Measurements from ENCODE around the gene ATG9A. TPM values are rescaled to one million over a fixed set of nuclear protein-coding genes. Genes with fewer than 3 reads are reported as not detected.

Gene ATG9A
- total and polyA plus RNA-seq, 9 of the 15 experiments (the other 6 are each of a cell fraction or from before 2014, with no cell fraction given): 0.25 to 65.6 (median 23.4) TPM

DNA sequence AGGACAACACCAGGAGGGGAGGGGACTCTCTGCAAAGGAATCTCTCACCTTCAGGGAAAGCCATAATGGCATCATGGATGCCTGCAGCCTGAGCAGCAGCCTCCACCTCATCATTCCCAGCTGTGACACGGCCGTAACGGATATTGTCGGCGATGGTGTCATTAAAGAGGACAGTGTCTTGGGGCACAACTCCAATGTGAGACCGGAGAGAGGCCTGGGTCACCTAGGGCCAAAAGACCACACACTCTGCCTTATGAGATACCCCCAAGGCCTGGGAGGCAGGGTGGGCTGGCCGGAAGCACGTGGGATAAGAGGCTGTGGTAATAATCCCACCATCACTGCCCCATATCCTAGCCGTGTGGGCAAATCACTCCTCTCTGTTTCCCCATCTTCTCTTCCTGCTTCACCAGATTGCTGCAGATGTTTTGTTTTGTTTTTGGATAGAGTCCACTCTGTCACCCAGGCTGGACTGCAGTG lies 18.5 kb downstream of the ATG9A start (continued):
- TF ChIP-seq CREB3 (tag; conservative IDR thresholded peaks at IDR 0.05; ENCODE audit: low read depth) (no peak), ZNF324 (CRISPR knock-in tag; IDR thresholded peaks at IDR 0.05) (no peak)

DNA sequence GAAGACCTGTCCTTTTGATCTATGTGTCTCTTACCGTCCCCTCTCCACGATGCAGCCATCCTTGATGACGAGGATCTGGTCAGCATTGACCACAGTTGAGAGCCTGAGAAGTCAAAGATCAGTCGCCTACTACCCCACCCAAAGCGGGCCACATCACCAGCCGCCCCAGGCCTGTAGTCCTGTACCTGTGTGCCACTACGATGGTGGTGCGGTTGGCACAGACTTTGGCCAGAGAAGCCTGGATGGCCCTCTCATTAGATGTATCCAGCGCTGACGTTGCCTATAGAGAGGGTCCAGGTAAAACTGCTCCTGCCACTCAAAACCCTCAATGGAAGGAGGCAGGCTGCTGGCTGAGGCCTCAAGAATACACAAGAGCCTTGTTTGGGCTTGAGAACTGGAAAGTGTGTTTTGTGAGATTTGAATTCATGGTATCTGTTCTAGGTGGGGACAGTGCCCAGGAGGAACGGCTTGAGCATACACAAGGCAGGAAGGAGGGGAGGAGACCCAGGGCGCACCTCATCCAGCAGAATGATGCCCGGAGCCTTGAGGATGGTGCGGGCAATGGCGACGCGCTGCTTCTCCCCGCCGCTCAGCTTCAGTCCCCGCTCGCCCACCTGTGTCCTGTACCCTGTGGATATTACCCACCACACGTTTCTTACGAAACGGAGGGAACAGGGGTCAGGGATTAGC lies 19.1 kb downstream of the ATG9A start:
- Histone ChIP-seq H3K9me3 (replicated peaks; ENCODE audit: control insufficient read depth, insufficient read depth, low read depth, low read length) (no peaks in the 10 kb centered on the region), H3K9ac (ENCODE audit: insufficient read depth in 1 of 2, low read depth in 2 of 2, low read length in 2 of 2) (no peak overlapping the region), H3K27me3 (ENCODE audit: control insufficient read depth in 2 of 2, insufficient read depth in 2 of 2, low read length in 2 of 2) (no peaks in the 10 kb centered on the region), H3K79me2 (ENCODE audit: control insufficient read depth, insufficient read depth, low read length) (no peaks in the 10 kb centered on the region; the same call in 1 of the 3 replicates), H3K4me3 (no peak overlapping the region), H3K36me3 (ENCODE audit: control insufficient read depth, insufficient read depth, low read length) (peaks cover 74% of the 10 kb centered on the region), H2AFZ (ENCODE audit: low read depth, low read length) (no peak overlapping the region), H4K20me1 (replicated peaks; ENCODE audit: control insufficient read depth, insufficient read depth, low read length) (peaks cover 11% of the 10 kb centered on the region; the same call in 1 of the 2 replicates), H3K27ac (ENCODE audit: extremely low read depth, low read depth, low read length) (no peak overlapping the region), H3K4me1 (replicated peaks in 1 of 2; ENCODE audit: control insufficient read depth in 2 of 2, insufficient read depth in 2 of 2, low read length in 2 of 2) (peaks cover 16 to 17% of the 10 kb centered on the region in 2 experiments; a peak in 4 of 5 replicates), H3K9me1 (ENCODE audit: control insufficient read depth, insufficient read depth, low read length) (no peaks in the 10 kb centered on the region), H3K4me2 (ENCODE audit: insufficient read depth, low read length) (no peak overlapping the region)
- TF ChIP-seq POLR2G (IDR thresholded peaks at IDR 0.05; ENCODE audit: low read depth, low read length) (peak; percentile 22; the same call in 1 of the 2 replicates), SREBF1 (IDR thresholded peaks at IDR 0.05; ENCODE audit: borderline replicate concordance, low read depth, low read length) (no peak)
- in situ Hi-C loops (cut with MboI) (no loop called here), intact Hi-C loops (cut with micrococcal nuclease) (no loop called here)
- ATAC-seq (no peak), DNase-seq (ENCODE audit: extremely low read depth in 1 of 4, low spot score in 3 of 4) (no peak), FAIRE-seq (no peak)
- no TSS peak for BruUV-seq (replicated peaks)
- WGBS (ENCODE audit: insufficient coverage, low coverage, missing lambda C conversion rate): 95% methylated on average over 20 of the region's 24 CpGs
- POLR2A ChIA-PET: no interaction called here
- CTCF ChIA-PET (ENCODE audit: low intra/inter-chr PET ratio): interaction anchor here (0.6 kb wide), 1 partner anchor 150 kb away, joined by 3 read pairs; no protein-coding TSS in a partner anchor
